GM10266 (cell line): Measurements from ENCODE around the gene DIS3L2.
"Not testable (repeated sequence)": the region's sequence is repeated elsewhere in the genome, so short reads cannot be mapped to it uniquely, and the experiment has no call there.

Experiments
- DNase-seq: peaks from one replicate; pipeline ENCODE4 v3.0.0; 2012; ENCODE audit errors: extremely low spot score
- CTCF ChIP-seq: IDR thresholded peaks from 2 replicates; pipeline ENCODE4 v1.5.1; 2012; ENCODE audit warnings: mild to moderate bottlenecking, low read depth; ENCODE audit not compliant: control insufficient read depth, insufficient read depth; ENCODE audit errors: missing control alignments

The DIS3L2 gene

GRCh38 chr2:232384466-232384865 lies 423.0 kb downstream of the DIS3L2 start:
- no peak for TF ChIP-seq CTCF
- no peak for DNase-seq

GRCh38 chr2:232385058-232385457 lies 423.5 kb downstream of the DIS3L2 start:
- DNase-seq, result not testable (repeated sequence)

- no peak for DNase-seq
- TF ChIP-seq CTCF, result no peak
Measured at GRCh38 chr2:232385660-232386489, 424.4 kb downstream of the DIS3L2 start.

GRCh38 chr2:232386490-232386739 lies 424.9 kb downstream of the DIS3L2 start:
- DNase-seq, result no peak

More at GRCh38 chr2:232386490-232386739, 424.9 kb downstream of the DIS3L2 start:
- no peak for TF ChIP-seq CTCF
